Liver (tissue), 9 donors: ENCODE measurements around the gene UQCR10. TPM values are rescaled to one million over a fixed set of nuclear protein-coding genes. Genes with fewer than 3 reads are reported as not detected.

Source experiments
- DNase-seq: peaks from one replicate; pipeline ENCODE4 v3.0.0-alpha.2; 2017; ENCODE audit warnings: low spot score
- H3K27ac ChIP-seq, 2 donors: one replicate each; pipeline ENCODE4 v1.7.0; 2013; ENCODE audit warnings: inconsistent platforms in 2 of 2, low read length in 2 of 2, control low read depth in 1 of 2, low read depth in 1 of 2, mild to moderate bottlenecking in 1 of 2
- H3K27me3 ChIP-seq, 4 donors: one replicate each; pipeline versions ENCODE4 v1.6.1 to v1.7.0; 2013; ENCODE audit warnings: low read length in 3 of 4, inconsistent platforms in 1 of 4, mild to moderate bottlenecking in 1 of 4, moderate library complexity in 1 of 4; ENCODE audit not compliant: control insufficient read depth in 4 of 4, insufficient read depth in 4 of 4
- H3K36me3 ChIP-seq, 4 donors: one replicate each; pipeline versions ENCODE4 v1.6.1 to v1.7.0; 2013; ENCODE audit warnings: low read length in 3 of 4, mild to moderate bottlenecking in 3 of 4, low read depth in 1 of 4, moderate library complexity in 1 of 4; ENCODE audit not compliant: control insufficient read depth in 4 of 4, insufficient read depth in 3 of 4
- H3K4me1 ChIP-seq, 4 donors: one replicate each; pipeline versions ENCODE4 v1.6.1 to v1.7.0; 2013; ENCODE audit warnings: low read length in 3 of 4, mild to moderate bottlenecking in 3 of 4, moderate library complexity in 1 of 4; ENCODE audit not compliant: control insufficient read depth in 4 of 4, insufficient read depth in 4 of 4
- H3K4me3 ChIP-seq, 3 donors: one replicate each; pipeline versions ENCODE4 v1.6.1 to v1.7.0; 2013; ENCODE audit warnings: low read length in 3 of 3, control low read depth in 1 of 3, low read depth in 1 of 3, mild to moderate bottlenecking in 1 of 3
- H3K9ac ChIP-seq, 2 donors: one replicate each; pipeline ENCODE4 v1.7.0; 2013; ENCODE audit warnings: low read length in 2 of 2, mild to moderate bottlenecking in 2 of 2, moderate library complexity in 2 of 2, control low read depth in 1 of 2, low read depth in 1 of 2
- H3K9me3 ChIP-seq, 4 donors: one replicate each; pipeline versions ENCODE4 v1.6.1 to v1.7.0; 2013; ENCODE audit warnings: low read length in 3 of 4; ENCODE audit not compliant: control insufficient read depth in 4 of 4
- EGR1 ChIP-seq, 2 donors: IDR thresholded peaks; 2 replicates each; pipeline ENCODE4 v1.6.1; 2016 to 2018; ENCODE audit warnings: antibody characterized with exemption in 2 of 2, low read depth in 2 of 2
- FOXA1 ChIP-seq: IDR thresholded peaks from 2 replicates; pipeline ENCODE4 v1.6.1; 2016; ENCODE audit warnings: antibody characterized with exemption
- FOXA2 ChIP-seq: IDR thresholded peaks from 2 replicates; pipeline ENCODE4 v1.6.1; 2016; ENCODE audit warnings: antibody characterized with exemption
- GABPA ChIP-seq, 2 donors: IDR thresholded peaks in 1 of 2; conservative IDR thresholded peaks in 1 of 2; 2 replicates each; pipeline ENCODE4 v1.6.1; 2016; ENCODE audit warnings: antibody characterized with exemption in 2 of 2, mild to moderate bottlenecking in 1 of 2, moderate library complexity in 1 of 2
- HNF4A ChIP-seq, 2 donors: conservative IDR thresholded peaks; 2 replicates each; pipeline ENCODE4 v1.6.1; 2016; ENCODE audit warnings: antibody characterized with exemption in 2 of 2, mild to moderate bottlenecking in 2 of 2
- HNF4G ChIP-seq: IDR thresholded peaks from 2 replicates; pipeline ENCODE4 v1.6.1; 2016; ENCODE audit warnings: antibody characterized with exemption
- NR2F2 ChIP-seq: IDR thresholded peaks from 2 replicates; pipeline ENCODE4 v1.6.1; 2016; ENCODE audit warnings: antibody characterized with exemption
- RAD21 ChIP-seq, 2 donors: IDR thresholded peaks; 2 replicates each; pipeline ENCODE4 v1.6.1; 2016; ENCODE audit warnings: antibody characterized with exemption in 2 of 2, mild to moderate bottlenecking in 2 of 2
- TAF1 ChIP-seq: conservative IDR thresholded peaks from 2 replicates; pipeline ENCODE4 v1.6.1; 2016; ENCODE audit warnings: antibody characterized with exemption, mild to moderate bottlenecking
- YY1 ChIP-seq: IDR thresholded peaks from 2 replicates; pipeline ENCODE4 v1.6.1; 2016; ENCODE audit warnings: antibody characterized with exemption, mild to moderate bottlenecking
- WGBS: extraction: QIAGEN DNeasy Blood & Tissue Kit; methylation state at CpG from one replicate; pipeline ENCODE4 v1.1.7; 2013; 5-methylcytosine and 5-hydroxymethylcytosine counted together
- polyA plus RNA-seq, 2 donors: library from polyadenylated mRNA; stranded (reverse) in 1 of 2; unstranded in 1 of 2; fragments of 200-250 nt in 1 of 2; fragments of >200 nt in 1 of 2; fragmentation: Nextera tagmentation in 1 of 2; extraction: Ambion mirVana in 1 of 2; gene quantifications; one replicate each; pipeline versions ENCODE4 v1.2.1 to v1.2.3, GENCODE V29; 2013 to 2015
- total RNA-seq, 2 donors: library from RNA; depleted of rRNA; stranded (reverse); fragments of >200 nt; gene quantifications; one replicate each; pipeline ENCODE4 v1.2.3, GENCODE V29; 2014
- TF ChIP-seq, protein P1 (sequence below): IDR thresholded peaks from 2 replicates; pipeline ENCODE4 v1.6.1; 2016; ENCODE audit warnings: antibody characterized with exemption
- TF ChIP-seq, protein P2 (sequence below): IDR thresholded peaks from 2 replicates; pipeline ENCODE4 v1.6.1; 2016; ENCODE audit warnings: antibody characterized with exemption
- TF ChIP-seq, protein P3 (sequence below): fragments of 150-350 bp; IDR thresholded peaks from 2 replicates; pipeline ENCODE4 v1.5.1; 2017; ENCODE audit warnings: improper control_type of control experiment, low read depth, low read length; ENCODE audit not compliant: missing input control
- donor health status: healthy.
- donor health status: healthy.
- donor health status: healthy.
- donor health status: healthy.
- donor health status: healthy.

UQCR10 gene
- total and polyA plus RNA-seq, 4 donors: 40.2 to 243 (median 102) TPM

DNA sequence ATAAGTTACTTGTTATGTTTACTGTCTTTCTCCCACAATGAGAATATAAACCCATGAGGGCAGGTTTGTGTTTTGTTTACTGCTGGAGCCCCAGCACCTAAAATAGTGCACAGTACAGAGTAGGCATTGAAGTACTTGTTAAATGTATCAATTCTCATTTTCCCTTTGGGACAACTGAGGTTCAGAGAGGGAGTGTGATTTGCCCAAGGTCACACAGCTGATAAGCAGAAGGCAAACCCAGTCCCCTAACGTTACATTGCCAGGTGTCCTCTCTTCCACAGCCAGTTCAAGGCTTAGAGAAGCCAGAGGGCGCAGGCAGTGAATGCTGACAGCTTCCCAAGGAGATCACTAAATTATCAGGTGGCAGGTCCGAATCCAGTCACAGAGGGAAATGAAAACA lies 17.1 kb upstream of the UQCR10 start:
- no peaks in the 10 kb centered on the region for H3K9me3 ChIP-seq
- H3K9ac ChIP-seq: no peak overlapping the region
- peaks cover 3 to 31% (median 9%) of the 10 kb centered on the region in 4 donors for H3K36me3 ChIP-seq
- no peak overlapping the region for H3K4me3 ChIP-seq
- H3K4me1 ChIP-seq: peaks cover 0 to 8% (median 2%) of the 10 kb centered on the region in 4 donors
- WGBS: 92% methylated on average over 3 of the region's 3 CpGs
- no peak for DNase-seq
- TF ChIP-seq HNF4G (no peak), FOXA1 (no peak)
- no peaks in the 10 kb centered on the region for H3K27me3 ChIP-seq
- no peak overlapping the region for H3K27ac ChIP-seq

DNA sequence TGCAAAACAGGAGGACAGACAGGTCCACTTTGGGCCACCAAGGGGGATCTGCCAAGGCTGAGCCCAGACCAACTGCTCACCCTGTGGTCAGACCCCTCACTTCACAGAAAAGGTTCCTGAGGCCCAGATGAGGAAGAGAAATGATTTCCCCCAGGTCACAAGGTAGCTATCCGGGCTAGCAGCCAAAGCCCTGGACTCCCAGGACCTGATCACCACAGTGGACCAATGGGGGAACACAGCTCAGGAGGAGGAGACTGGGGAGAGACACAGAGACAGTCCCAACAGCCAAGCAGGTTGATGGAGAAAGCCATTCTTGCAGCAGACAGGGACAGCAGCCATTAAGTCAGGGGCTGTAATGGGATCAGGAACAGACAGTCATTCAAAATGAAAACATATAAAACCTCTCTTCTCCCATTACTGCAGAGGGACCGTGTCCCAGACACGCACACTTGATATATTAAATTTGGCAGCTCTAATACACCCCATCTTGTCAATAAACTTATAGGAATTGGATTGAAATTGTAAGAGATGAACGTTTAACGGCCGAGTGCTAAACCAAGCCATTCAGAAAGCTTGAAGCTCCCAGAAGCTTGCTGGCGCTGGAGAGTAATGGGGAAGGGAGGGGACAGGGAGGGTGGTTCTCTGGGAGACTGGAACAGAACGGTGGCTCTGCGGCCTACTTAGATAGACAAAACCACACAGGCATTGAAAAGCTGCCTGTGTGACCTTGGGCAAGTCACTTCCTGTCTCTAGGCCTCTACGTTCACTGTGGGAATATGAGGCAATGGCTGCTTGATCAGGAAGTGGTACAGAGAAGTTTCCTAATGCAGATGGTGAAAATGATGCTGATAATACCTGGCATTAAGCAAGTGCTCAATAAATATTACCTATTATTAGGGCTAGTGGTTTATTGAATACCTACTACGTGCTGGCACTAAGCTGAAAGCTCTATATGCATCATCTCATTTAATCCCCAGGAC lies 16.3 kb upstream of the UQCR10 start:
- no peak for DNase-seq
- no peaks in the 10 kb centered on the region for H3K9me3 ChIP-seq
- 82% methylated on average over 11 of the region's 11 CpGs for WGBS
- H3K4me1 ChIP-seq: peaks cover 0 to 8% (median 2%) of the 10 kb centered on the region in 4 donors
- H3K27ac ChIP-seq: peak overlapping the region in 1 of 2 donors; percentile 59
- H3K27me3 ChIP-seq: no peaks in the 10 kb centered on the region
- TF ChIP-seq YY1 (peak; percentile 57), FOXA1 (no peak), HNF4A (conservative IDR thresholded peaks at IDR 0.05) (peak; percentile 13 to 17), RAD21 (IDR thresholded peaks at IDR 0.05) (peak in 1 of 2 donors; percentile 37)
- no peak overlapping the region for H3K4me3 ChIP-seq
- peaks cover 3 to 25% (median 9%) of the 10 kb centered on the region in 4 donors for H3K36me3 ChIP-seq
- no peak overlapping the region for H3K9ac ChIP-seq

DNA sequence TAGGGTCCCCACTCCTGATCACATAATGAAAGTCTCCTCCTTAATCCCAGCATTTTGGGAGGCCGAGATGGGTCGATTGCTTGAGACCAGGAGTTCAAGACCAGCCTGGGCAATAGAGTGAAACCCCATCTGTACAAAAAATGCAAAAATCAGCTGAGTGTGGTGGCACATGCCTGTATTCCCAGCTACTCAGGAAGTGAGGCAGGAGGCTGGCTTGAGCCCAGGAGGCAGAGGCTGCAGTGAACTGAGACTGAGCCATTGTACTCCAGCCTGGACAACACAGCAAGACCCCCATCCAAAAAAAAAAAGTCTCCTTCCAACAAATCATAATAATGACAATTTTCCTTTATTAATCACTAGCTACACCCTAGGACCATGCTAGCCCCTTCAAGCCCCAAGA lies 15.5 kb upstream of the UQCR10 start:
- Histone ChIP-seq H3K27me3 (no peaks in the 10 kb centered on the region), H3K9ac (no peak overlapping the region), H3K4me1 (peaks cover 0 to 8% (median 2%) of the 10 kb centered on the region in 4 donors), H3K27ac (no peak overlapping the region), H3K36me3 (peaks cover 3 to 19% (median 8%) of the 10 kb centered on the region in 4 donors), H3K9me3 (no peaks in the 10 kb centered on the region), H3K4me3 (no peak overlapping the region)
- no peak for DNase-seq
- TF ChIP-seq HNF4A (conservative IDR thresholded peaks at IDR 0.05) (no peak), EGR1 (IDR thresholded peaks at IDR 0.05; ENCODE audit: low read depth in 2 of 2) (no peak), YY1 (no peak), NR2F2 (no peak), TAF1 (no peak), GABPA (IDR thresholded peaks at IDR 0.05 in 1 of 2, conservative IDR thresholded peaks at IDR 0.05 in 1 of 2) (no peak), FOXA2 (no peak), FOXA1 (no peak)
- TF ChIP-seq, protein P1, sequence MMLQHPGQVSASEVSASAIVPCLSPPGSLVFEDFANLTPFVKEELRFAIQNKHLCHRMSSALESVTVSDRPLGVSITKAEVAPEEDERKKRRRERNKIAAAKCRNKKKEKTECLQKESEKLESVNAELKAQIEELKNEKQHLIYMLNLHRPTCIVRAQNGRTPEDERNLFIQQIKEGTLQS: no peak
- TF ChIP-seq, protein P2, sequence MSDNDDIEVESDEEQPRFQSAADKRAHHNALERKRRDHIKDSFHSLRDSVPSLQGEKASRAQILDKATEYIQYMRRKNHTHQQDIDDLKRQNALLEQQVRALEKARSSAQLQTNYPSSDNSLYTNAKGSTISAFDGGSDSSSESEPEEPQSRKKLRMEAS: no peak
- TF ChIP-seq, protein P3, sequence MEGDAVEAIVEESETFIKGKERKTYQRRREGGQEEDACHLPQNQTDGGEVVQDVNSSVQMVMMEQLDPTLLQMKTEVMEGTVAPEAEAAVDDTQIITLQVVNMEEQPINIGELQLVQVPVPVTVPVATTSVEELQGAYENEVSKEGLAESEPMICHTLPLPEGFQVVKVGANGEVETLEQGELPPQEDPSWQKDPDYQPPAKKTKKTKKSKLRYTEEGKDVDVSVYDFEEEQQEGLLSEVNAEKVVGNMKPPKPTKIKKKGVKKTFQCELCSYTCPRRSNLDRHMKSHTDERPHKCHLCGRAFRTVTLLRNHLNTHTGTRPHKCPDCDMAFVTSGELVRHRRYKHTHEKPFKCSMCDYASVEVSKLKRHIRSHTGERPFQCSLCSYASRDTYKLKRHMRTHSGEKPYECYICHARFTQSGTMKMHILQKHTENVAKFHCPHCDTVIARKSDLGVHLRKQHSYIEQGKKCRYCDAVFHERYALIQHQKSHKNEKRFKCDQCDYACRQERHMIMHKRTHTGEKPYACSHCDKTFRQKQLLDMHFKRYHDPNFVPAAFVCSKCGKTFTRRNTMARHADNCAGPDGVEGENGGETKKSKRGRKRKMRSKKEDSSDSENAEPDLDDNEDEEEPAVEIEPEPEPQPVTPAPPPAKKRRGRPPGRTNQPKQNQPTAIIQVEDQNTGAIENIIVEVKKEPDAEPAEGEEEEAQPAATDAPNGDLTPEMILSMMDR: no peak
- 98% methylated on average over 2 of the region's 2 CpGs for WGBS
